ENCODE results near the gene RFPL1. TPM values are rescaled to one million over a fixed set of nuclear protein-coding genes. Genes with fewer than 3 reads are reported as not detected.
"Not testable (repeated sequence)": the region's sequence is repeated elsewhere in the genome, so short reads cannot be mapped to it uniquely, and the experiment has no call there.

Gene RFPL1
- total RNA-seq, 4 donors from 2014 or later, result not detected

- no peak overlapping the region for H3K27ac ChIP-seq
- WGBS, 2 donors (ENCODE audit: low coverage in 1 of 2), result 0 to 2% methylated on average over 4 to 6 of the region's 10 CpGs
- no peaks in the 10 kb centered on the region for H3K9me3 ChIP-seq
- H3K27me3 ChIP-seq, result no peaks in the 10 kb centered on the region
- no peaks in the 10 kb centered on the region for H3K36me3 ChIP-seq
- peak; percentile 83 for ATAC-seq
- TF ChIP-seq CTCF (IDR thresholded peaks at IDR 0.05), result peak in 3 of 4 experiments; percentile 66 to 83 (median 70)
- no peak for TF ChIP-seq POLR2AphosphoS5 (IDR thresholded peaks at IDR 0.05)
- H3K4me1 ChIP-seq, result peaks cover 0 to 8% (median 0%) of the 10 kb centered on the region in 3 donors
- no peak overlapping the region for H3K4me3 ChIP-seq
Measured at GRCh38 chr22:29394931-29395581, 43.3 kb upstream of the RFPL1 start.

GRCh38 chr22:29396126-29396525, 42.3 kb upstream of the RFPL1 start:
- Histone ChIP-seq H3K36me3 (no peaks in the 10 kb centered on the region), H3K27ac (no peak overlapping the region), H3K9me3 (no peaks in the 10 kb centered on the region), H3K4me3 (no peak overlapping the region), H3K4me1 (peaks cover 0 to 8% (median 0%) of the 10 kb centered on the region in 3 donors), H3K27me3 (no peaks in the 10 kb centered on the region)
- 19 to 71% methylated on average over 1 to 2 of the region's 2 CpGs for WGBS, 2 donors (ENCODE audit: low coverage in 1 of 2)
- no peak for TF ChIP-seq POLR2A (IDR thresholded peaks at IDR 0.05)
- ATAC-seq, result no peak

- Histone ChIP-seq H3K4me1 (peaks cover 0 to 8% (median 0%) of the 10 kb centered on the region in 3 donors), H3K27me3 (no peaks in the 10 kb centered on the region), H3K9me3 (no peaks in the 10 kb centered on the region), H3K36me3 (no peaks in the 10 kb centered on the region), H3K27ac (no peak overlapping the region), H3K4me3 (no peak overlapping the region)
- no peak for ATAC-seq
- TF ChIP-seq POLR2A (IDR thresholded peaks at IDR 0.05), result no peak
- TF ChIP-seq CTCF (IDR thresholded peaks at IDR 0.05), result no peak
- no peak for TF ChIP-seq EP300 (IDR thresholded peaks at IDR 0.05)
- no peak for TF ChIP-seq POLR2AphosphoS5 (IDR thresholded peaks at IDR 0.05)
- WGBS, 2 donors (ENCODE audit: low coverage in 1 of 2), result 93% methylated on average over 3 of the region's 6 CpGs; no CpG with 5 or more reads in 1 of the 2 donors
Measured at GRCh38 chr22:29397791-29398190, 40.6 kb upstream of the RFPL1 start.

- ATAC-seq, result no peak
- WGBS, 2 donors (ENCODE audit: low coverage in 1 of 2), result 91 to 94% methylated on average over 2 of the region's 2 CpGs
- no peak overlapping the region for H3K27ac ChIP-seq
Measured at GRCh38 chr22:29400576-29400975, 37.8 kb upstream of the RFPL1 start.

GRCh38 chr22:29401538-29401937, 36.8 kb upstream of the RFPL1 start:
- not testable (repeated sequence) for ATAC-seq, H3K9me3 ChIP-seq, H3K4me3 ChIP-seq, H3K27ac ChIP-seq, H3K4me1 ChIP-seq, H3K36me3 ChIP-seq, H3K27me3 ChIP-seq
- WGBS, 2 donors (ENCODE audit: low coverage in 1 of 2), result 57 to 62% methylated on average over 4 to 6 of the region's 6 CpGs

More at GRCh38 chr22:29400576-29400975, 37.8 kb upstream of the RFPL1 start:
- H3K9me3 ChIP-seq, result no peaks in the 10 kb centered on the region
- H3K27me3 ChIP-seq, result no peaks in the 10 kb centered on the region
- H3K36me3 ChIP-seq, result no peaks in the 10 kb centered on the region
- no peak overlapping the region for H3K4me3 ChIP-seq
- H3K4me1 ChIP-seq, result no peaks in the 10 kb centered on the region
- TF ChIP-seq POLR2AphosphoS5 (IDR thresholded peaks at IDR 0.05) (no peak), CTCF (IDR thresholded peaks at IDR 0.05) (no peak), POLR2A (IDR thresholded peaks at IDR 0.05) (no peak), EP300 (IDR thresholded peaks at IDR 0.05) (no peak)

- WGBS, 2 donors (ENCODE audit: low coverage in 1 of 2), result 66 to 71% methylated on average over 5 to 6 of the region's 6 CpGs
- ATAC-seq, result no peak
- H3K27me3 ChIP-seq, result no peaks in the 10 kb centered on the region
Measured at GRCh38 chr22:29408940-29409339, 29.4 kb upstream of the RFPL1 start.

GRCh38 chr22:29411569-29412211, 26.7 kb upstream of the RFPL1 start:
- ATAC-seq, H3K36me3 ChIP-seq, H3K4me3 ChIP-seq, H3K27ac ChIP-seq, H3K4me1 ChIP-seq, H3K9me3 ChIP-seq: not testable (repeated sequence)
- peaks cover 12% of the 10 kb centered on the region for H3K27me3 ChIP-seq
- WGBS, 2 donors (ENCODE audit: low coverage in 1 of 2), result 38 to 75% methylated on average over 1 to 2 of the region's 4 CpGs

More at GRCh38 chr22:29408940-29409339, 29.4 kb upstream of the RFPL1 start:
- no peaks in the 10 kb centered on the region for H3K36me3 ChIP-seq
- no peaks in the 10 kb centered on the region for H3K9me3 ChIP-seq
- no peak for TF ChIP-seq EP300 (IDR thresholded peaks at IDR 0.05)
- TF ChIP-seq POLR2A (IDR thresholded peaks at IDR 0.05), result no peak
- no peak for TF ChIP-seq POLR2AphosphoS5 (IDR thresholded peaks at IDR 0.05)
- no peak for TF ChIP-seq CTCF (IDR thresholded peaks at IDR 0.05)
- H3K27ac ChIP-seq, result no peak overlapping the region
- no peak overlapping the region for H3K4me3 ChIP-seq
- no peaks in the 10 kb centered on the region for H3K4me1 ChIP-seq

Data from gastroesophageal sphincter (tissue), 4 donors.